ENCODE results near the gene KCNH8.
"Not testable (repeated sequence)": the region's sequence is repeated elsewhere in the genome, so short reads cannot be mapped to it uniquely, and the experiment has no call there.

Gene KCNH8

DNA sequence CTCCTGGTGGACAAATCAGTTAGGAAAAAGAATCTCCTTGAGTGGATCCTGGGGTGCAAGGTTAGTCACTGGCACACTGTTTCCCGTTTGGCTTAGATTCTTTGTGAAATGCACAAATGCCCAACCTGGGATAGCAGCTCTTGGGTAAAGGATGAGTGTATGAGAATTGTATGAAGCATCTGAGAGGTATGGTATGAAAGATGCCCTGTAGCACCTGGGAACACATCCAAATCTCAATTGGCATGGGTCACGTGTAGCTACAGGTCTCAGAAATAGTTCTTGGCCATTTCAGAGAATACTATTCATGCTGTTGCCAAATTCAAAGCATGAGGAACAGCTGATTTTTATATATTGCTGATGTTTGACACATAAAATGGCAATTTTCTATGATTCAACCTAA lies 84.3 kb downstream of the KCNH8 start:
- H3K4me3 ChIP-seq (ENCODE audit: control insufficient read depth, low read depth, low read length), result no peak overlapping the region
- TF ChIP-seq, protein P1, sequence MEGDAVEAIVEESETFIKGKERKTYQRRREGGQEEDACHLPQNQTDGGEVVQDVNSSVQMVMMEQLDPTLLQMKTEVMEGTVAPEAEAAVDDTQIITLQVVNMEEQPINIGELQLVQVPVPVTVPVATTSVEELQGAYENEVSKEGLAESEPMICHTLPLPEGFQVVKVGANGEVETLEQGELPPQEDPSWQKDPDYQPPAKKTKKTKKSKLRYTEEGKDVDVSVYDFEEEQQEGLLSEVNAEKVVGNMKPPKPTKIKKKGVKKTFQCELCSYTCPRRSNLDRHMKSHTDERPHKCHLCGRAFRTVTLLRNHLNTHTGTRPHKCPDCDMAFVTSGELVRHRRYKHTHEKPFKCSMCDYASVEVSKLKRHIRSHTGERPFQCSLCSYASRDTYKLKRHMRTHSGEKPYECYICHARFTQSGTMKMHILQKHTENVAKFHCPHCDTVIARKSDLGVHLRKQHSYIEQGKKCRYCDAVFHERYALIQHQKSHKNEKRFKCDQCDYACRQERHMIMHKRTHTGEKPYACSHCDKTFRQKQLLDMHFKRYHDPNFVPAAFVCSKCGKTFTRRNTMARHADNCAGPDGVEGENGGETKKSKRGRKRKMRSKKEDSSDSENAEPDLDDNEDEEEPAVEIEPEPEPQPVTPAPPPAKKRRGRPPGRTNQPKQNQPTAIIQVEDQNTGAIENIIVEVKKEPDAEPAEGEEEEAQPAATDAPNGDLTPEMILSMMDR (conservative IDR thresholded peaks at IDR 0.05; ENCODE audit: control insufficient read depth, insufficient read depth, low read depth, low read length), result no peak
- DNase-seq (ENCODE audit: low read depth), result no peak

DNA sequence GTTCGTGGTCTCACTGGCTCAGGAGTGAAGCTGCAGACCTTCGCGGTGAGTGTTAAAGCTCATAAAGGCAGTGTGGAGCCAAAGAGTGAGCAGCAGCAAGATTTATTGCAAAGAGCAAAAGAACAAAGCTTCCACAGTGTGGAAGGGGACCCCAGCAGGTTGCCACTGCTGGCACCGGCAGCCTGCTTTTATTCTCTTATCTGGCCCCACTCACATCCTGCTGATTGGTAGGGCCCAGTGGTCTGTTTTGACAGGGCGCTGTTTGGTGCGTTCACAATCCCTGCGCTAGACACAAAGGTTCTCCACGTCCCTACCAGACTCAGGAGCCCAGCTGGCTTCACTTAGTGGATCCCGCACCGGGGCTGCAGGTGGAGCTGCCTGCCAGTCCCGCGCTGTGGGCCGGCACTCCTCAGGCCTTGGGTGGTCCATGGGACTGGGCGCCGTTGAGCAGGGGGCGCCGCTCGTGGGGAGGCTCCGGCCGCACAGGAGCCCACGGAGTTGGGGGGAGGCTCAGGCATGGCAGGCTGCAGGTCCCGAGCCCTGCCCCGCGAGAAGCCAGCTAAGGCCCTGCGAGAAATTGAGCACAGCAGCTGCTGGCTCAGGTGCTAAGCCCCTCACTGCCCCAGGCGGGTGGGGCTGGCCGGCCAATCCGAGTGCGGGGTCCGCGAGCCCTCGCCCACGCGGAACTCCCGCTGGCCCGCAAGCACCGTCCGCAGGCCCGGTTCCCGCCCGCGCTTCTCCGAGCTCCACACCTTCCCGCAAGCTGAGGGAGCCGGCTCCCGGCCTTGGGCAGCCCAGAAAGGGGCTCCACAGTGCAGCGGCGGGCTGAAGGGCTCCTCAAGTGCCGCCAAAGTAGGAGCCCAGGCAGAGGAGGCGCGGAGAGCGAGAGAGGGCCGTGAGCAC lies 85.8 kb downstream of the KCNH8 start:
- DNase-seq (ENCODE audit: low read depth); H3K4me3 ChIP-seq (ENCODE audit: control insufficient read depth, low read depth, low read length): not testable (repeated sequence)

DNA sequence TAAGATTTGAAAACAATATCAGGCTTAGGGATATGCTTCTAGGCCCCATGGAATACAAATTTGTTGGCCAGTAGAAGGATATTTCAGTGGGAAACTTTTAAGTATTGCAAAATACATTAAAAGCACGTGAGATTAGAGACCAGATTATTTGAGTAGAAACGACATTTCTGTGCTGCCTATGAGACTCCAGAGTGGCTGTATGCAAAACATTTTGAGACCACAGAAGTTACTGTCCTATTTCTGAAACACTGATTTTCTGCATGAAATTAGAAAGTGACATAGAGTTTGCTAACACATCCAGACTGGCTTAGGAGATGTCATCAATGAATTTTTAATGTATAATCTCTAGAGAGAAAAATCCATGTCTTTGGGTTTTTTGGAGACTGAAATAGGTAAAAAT lies 99.8 kb downstream of the KCNH8 start:
- TF ChIP-seq, protein P1 (conservative IDR thresholded peaks at IDR 0.05; ENCODE audit: control insufficient read depth, insufficient read depth, low read depth, low read length), result no peak
- DNase-seq (ENCODE audit: low read depth), result no peak

DNA sequence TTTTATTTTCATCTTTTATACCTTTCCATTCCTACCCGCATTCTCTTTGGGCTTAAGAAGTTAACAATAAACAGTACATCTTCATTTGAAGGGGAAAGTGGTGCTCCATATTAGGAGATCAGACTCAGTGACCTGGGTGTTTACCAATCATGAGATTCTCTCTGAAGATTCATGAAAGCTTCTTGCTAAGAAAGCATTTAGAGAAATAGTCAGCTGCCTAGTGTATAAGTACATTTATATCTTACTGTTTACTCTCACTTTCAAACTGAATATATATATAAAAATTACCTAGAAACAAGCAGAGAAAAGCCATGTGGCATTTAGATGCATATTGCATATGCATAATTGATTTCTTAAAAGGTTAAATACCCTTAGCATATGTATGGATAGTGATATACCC lies 100.5 kb downstream of the KCNH8 start:
- TF ChIP-seq, protein P1 (conservative IDR thresholded peaks at IDR 0.05; ENCODE audit: control insufficient read depth, insufficient read depth, low read depth, low read length), result no peak
- no peak overlapping the region for H3K4me3 ChIP-seq (ENCODE audit: control insufficient read depth, low read depth, low read length)
- no peak for DNase-seq (ENCODE audit: low read depth)

More for the DNA sequence above, 99.8 kb downstream of the KCNH8 start:
- no peak overlapping the region for H3K4me3 ChIP-seq (ENCODE audit: control insufficient read depth, low read depth, low read length)

DNA sequence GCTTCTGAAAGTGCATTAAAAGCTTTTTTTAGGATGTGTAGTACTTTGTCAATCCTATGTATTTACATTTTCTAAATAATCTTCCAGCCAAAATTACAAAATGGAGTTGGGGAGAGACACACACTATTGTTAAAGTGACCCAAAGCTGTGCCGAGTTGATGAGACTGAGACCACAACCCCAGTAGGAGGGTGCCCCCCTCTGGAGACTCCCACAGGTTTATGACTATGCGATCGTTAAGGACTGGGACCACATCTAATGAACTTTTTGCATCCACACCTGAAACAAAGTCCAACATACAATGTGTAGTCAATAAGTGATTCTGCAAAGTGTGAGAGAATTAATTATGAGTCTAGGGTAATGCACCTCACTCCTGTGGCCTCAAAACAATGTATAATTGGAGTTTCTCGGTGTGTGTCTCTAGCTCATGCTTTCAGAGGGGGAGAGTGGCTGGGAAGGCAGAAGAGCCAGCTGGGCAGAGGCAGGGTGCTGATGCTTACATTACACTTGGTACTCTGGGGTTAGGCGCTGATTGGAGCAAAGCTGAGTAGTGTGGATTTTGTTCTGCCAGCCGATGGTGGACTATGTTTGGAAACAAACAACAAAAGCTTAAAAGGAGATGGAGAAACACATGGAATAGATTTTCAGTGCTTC lies 102.8 kb downstream of the KCNH8 start:
- H3K4me3 ChIP-seq (ENCODE audit: control insufficient read depth, low read depth, low read length), result no peak overlapping the region
- DNase-seq (ENCODE audit: low read depth), result no peak
- TF ChIP-seq, protein P1 (conservative IDR thresholded peaks at IDR 0.05; ENCODE audit: control insufficient read depth, insufficient read depth, low read depth, low read length), result no peak

DNA sequence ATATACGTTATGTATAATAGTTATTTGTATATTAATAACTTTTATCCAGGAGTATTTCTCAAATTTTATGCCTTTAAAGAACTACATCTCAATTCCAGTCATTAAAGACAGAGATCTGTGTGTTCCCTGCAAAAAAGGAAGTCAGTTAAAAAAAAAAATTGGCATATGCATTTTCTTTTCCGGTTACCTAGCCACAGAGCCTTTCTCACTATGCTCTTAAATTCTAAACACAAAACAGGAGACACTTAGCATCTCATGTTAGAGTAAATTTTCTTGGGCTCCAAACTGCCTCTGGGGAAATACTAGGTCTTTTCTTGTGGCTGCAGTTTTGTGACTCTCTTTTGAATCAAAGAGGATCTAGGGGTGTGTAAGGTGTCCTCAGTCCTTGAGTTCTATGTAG lies 105.9 kb downstream of the KCNH8 start:
- no peak for DNase-seq (ENCODE audit: low read depth)
- no peak overlapping the region for H3K4me3 ChIP-seq (ENCODE audit: control insufficient read depth, low read depth, low read length)
- TF ChIP-seq, protein P1 (conservative IDR thresholded peaks at IDR 0.05; ENCODE audit: control insufficient read depth, insufficient read depth, low read depth, low read length), result no peak

DNA sequence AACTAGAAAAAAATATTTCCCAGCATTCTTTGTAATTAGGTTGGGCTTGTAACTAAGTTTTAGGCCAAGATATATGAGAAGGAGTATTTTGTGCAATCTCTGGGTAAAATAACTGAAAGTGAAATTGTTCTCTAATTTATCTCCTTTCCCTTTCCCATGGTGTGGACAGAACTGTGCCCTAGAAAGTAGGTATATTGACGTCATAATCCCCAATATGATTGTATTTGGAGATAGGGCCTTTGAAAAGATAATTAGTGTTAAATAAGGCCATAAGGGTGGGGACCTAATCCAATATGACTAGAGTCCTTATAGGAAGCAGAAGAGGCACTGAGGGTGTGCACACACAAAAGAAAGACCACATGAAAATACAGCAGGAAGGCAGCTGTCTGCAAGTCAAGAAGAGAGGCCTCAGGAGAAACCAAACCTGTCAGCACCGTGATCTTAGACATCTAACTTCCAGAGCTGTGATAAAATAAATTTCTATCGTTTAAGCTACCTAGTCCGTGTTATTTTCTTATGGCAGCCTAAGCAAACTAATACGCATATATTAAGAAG lies 106.6 kb downstream of the KCNH8 start:
- no peak for DNase-seq (ENCODE audit: low read depth)
- no peak overlapping the region for H3K4me3 ChIP-seq (ENCODE audit: control insufficient read depth, low read depth, low read length)
- TF ChIP-seq, protein P1 (conservative IDR thresholded peaks at IDR 0.05; ENCODE audit: control insufficient read depth, insufficient read depth, low read depth, low read length), result no peak

Data from fibroblast of mammary gland (primary cell).